HG03469 (cell line): ENCODE data around the gene GMDS.

Experiments used
- ATAC-seq: cut with Tn5 transposase; IDR thresholded peaks from one replicate; pipeline ENCODE4 v1.9.1; 2021; ENCODE audit warnings: mild to moderate bottlenecking, moderate library complexity, moderate number of reproducible peaks; ENCODE audit not compliant: unreplicated experiment

Gene GMDS

DNA sequence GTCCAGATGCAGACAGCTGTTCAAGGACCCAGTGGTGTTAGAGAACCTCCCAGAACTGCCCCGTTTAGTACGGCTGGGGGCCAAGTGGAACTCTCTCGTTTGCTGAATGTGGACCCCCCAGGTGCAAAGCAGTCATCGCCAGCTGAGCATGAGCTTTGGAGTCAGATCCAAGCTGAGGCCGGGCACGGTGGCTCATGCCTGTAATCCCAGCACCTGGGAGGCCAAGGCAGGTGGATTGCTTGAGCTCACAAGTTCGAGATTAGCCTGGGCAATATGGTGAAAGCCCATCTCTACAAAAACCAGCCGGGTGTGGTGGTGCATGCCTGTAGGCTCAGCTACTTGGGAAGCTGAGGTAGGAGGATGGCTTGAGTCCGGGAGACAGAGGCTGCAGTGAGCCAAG lies 606.0 kb downstream of the GMDS start:
- no peak for ATAC-seq

DNA sequence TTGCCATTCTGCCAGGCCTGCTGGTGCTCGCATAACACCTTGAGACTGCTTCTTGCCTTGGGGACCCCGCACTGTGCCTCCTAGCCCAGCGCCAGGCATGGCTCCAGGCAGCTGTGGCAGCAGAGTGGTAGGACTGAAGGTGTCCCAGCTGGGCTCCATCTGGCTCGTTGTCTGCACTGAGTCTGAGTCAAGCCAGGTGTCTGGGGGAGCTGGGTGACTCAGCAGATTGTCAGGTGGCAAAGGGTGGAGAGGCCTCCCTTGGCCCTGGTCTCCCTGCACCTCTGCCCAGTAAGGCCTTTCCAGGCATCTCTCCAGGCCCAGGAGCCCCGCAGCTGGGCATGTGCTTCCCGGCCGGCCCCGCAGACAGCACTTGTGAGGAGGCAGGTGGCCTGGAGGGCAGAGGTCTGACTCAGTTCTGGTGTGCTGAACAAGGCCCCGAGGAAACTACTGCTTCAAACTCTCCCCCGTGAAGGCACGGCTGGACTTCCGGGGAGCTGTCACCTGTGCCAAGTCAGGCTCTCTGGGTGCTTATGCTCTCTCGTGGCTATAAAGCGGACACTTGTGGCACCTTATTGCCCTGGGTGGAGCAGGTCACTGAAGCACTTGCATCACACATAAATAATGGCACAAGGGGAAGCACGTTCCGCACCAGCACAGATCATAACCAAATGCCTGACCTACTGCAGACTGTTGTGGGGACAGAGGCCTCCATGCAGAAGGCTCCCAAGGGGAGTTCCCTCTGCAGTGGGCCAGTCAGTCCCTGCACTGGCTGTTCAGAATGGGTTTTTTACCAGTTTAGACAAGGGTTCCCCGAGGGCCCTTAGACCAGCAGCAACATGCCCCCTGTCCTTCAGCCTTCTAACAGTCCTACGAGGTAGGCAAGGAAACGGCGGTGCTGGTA lies 608.2 kb downstream of the GMDS start:
- ATAC-seq = no peak

DNA sequence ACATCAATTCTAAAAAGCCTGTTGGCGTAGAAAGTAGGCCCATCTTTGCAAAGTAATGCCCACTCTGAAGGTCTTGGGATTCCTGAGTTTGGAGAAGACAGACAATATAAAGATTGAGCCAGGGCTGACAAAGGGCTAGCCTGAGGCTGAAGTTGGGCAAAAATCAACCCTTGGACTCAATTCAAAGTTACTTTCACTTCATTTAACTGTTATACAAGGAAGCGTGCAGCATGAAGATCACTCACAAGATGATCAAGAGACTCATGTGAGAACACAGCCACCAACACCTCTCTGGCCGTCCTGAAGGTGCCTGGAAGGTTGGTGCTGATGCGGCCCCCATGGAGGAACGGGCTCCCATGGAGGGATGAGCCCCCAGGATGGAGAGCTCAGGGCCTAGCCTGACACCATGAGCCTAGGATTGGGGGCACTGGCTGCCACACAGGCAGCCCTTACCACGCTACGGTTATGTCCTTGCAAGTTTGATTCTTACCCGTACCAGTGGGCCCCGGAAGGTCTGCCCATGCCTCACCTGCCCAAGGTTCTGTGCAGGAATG lies 609.1 kb downstream of the GMDS start:
- ATAC-seq = no peak

DNA sequence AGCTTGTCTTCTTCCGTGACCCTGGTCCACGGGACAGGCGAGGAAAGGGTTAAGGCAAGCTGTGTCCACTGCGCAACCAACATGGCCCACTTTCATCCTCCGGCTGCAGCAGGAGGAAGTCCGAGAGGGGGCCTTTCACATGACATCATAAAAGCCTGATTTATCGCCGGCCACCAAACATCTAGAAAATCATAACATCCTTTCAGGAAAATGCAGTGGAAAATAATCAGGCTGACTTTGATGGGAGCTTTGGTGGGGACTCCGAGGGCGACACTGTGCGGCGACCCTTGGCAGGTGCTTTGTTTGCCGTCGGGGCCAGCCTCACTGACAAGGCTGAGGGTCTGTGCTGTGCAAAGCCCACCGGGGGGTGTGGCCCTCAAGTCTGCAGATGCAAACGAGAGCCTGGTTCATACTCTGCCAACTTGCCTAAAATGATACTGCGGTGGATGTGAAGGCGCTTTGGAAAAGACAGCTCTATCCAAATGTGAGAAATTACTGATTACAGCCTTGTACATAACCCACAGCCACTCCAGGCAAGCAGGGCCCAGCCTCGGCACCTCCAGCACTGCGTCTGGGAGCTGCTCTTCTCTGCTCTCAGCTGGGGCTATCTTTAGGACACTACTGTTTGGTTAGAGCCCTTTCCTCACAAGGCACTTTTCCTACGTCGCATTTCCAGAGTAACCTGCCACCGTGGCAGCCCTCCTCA lies 609.9 kb downstream of the GMDS start:
- no peak for ATAC-seq

- ATAC-seq = no peak
These were observed 611.3 kb downstream of the GMDS start for GRCh38 chr6:1634081-1634480.

DNA sequence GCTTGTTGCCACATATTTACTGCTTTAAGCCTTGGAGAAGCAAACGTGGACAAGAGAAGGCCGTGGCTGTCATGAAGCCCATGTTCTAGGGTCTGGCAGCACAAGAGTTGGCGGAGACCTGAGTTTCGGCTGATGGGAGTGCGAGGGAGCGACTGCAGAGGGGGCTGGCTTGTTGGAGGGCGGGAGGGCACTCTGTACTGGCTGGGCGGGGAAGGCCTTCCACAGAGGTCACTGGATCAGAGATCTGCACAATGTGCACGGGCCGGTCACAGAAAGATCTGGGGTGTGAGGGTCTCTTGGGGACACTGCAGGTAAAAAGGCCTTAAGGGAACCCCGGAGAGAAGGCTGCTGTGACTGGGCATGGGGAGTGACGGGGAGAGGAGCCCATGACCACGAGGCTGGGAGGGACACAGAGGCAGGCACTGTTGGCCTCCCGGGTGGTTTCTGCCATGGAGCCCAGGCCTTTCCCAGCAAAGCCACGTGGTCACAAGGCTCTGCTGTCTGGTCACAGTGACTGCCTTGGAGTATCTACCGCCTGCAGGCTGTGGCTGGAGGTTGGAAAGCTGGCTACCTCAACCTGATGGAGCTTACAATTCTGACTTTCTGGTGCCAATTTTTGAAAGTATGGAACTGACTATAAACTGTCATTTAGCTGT lies 611.9 kb downstream of the GMDS start:
- ATAC-seq = no peak

GRCh38 chr6:1631251-1631650 lies 614.2 kb downstream of the GMDS start:
- no peak for ATAC-seq

- no peak for ATAC-seq
These were observed 614.6 kb downstream of the GMDS start for GRCh38 chr6:1630771-1631217.

DNA sequence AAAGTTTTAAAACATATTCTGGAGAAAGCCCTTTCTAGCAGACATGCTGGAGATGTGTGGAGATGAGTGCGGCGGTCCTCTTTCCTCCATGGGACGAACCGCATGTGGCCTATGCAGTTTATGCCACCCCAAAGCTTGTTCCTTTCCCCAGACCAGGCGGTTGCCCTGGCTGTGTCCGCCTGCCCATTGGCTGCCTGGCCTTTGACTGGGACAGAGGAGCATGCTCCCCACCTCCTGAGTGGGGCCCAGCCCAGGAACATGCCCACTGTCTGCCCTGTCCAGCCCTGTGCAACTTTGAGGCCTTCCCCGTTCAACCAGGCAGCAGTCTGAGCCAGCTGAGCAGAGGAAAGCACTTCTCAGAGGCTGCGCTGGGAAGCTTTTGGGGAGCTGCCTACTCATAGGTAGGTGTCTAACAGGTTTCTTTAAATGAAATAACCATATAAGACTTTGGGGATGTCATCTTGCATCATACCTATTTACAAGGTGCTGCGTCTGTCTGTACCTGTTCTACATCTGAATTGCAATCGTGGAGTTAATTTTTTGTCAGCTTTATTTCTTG lies 615.1 kb downstream of the GMDS start:
- ATAC-seq = no peak

DNA sequence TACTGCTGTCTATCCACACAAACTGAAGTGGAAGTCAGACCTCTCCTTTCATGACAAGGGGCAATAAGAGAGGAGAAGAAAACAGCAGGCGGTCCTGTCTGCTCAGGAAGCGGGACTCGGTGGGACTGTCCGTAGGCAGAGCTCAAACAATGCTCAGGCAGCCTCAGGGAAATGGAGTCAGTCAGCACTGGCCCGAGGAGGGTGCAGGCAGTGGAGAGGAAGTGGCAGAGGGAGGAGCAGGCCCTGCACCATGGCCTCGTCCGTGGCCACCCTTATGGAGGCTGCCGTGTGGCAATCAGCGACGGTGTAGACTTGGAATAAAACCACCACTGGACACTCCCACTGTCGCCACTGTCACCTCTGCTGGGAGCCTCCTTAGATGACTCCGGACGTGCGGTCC lies 616.1 kb downstream of the GMDS start:
- no peak for ATAC-seq

DNA sequence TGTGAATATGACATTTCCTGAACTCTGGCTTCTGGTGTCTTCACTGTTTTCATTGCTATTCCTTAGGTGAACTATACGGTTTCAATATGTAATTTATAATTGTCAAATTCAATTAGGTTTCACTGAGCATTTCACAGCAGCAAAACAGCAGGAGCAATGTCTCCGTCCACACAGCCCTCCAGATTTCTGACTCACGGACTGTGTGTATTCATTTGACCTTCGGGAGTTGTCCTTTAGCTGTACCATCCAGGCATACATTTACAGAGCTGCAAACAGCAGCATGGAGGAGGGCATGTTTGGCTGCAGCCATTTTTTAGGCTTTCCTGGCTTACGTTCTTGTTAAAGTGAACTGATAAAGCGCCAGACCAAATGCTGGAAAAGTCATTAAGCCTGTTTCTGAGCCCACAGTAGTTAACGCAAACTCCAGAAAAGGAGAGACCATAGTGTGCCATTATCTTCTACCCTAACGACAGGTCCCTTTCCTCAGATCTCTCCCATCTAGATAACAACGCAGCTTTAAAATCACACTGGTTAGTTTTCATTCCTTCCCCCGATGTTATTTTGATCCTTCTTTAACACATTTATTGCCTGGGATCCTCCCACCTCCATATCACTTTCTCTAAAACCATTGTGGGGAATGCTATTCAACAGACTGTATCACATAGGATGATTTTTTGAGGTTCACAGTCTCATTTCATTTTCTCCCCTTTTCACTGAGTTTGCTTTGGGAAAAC lies 617.4 kb downstream of the GMDS start:
- no peak for ATAC-seq

DNA sequence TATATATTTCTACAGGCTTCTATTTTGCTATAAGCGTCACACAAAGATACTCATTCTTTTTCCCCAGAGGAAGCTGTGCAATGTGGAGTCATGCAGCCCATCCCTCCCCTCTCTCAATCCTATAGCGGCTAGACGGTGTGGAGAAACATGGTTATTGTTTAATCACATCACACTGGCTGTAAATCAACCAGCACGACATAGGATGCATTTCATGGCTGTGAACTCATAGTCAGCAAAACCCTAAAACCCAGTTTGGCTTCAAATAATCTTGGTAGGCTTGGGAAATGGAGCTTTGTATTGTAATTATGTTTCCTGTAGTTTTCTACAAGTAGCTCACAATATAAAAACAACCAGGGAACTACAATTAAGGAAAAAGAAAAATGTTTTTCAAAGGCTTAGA lies 618.9 kb downstream of the GMDS start:
- no peak for ATAC-seq

DNA sequence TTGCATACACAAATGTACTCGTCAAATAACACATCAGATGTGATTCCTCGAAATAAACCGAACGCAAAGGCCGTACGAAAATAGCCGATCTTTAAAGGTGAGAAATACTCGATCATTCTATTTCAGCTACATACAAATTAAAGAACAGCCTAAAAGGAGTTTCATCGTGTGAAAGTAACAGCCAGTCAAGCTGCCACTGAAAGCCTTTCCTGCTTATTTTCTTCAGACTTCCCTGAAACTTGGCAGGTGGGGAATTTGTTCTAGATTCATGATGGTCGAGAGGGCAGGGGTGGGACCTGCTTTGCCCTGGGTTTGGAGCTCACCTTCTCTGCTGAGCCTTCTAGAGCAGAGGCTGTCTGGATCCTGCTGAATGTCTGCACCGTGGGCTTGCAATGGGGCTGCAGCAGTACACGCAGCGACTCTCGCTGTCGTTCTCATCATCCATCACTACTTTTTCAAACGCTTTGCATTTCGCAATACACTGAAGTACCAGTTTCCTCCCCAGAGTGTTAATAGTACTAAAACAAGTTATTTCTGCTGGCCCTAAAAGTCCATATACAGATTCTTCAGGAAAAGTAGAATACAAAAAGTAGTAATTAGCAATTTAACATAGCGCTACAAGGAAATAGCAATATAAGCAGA lies 619.5 kb downstream of the GMDS start:
- ATAC-seq = no peak

DNA sequence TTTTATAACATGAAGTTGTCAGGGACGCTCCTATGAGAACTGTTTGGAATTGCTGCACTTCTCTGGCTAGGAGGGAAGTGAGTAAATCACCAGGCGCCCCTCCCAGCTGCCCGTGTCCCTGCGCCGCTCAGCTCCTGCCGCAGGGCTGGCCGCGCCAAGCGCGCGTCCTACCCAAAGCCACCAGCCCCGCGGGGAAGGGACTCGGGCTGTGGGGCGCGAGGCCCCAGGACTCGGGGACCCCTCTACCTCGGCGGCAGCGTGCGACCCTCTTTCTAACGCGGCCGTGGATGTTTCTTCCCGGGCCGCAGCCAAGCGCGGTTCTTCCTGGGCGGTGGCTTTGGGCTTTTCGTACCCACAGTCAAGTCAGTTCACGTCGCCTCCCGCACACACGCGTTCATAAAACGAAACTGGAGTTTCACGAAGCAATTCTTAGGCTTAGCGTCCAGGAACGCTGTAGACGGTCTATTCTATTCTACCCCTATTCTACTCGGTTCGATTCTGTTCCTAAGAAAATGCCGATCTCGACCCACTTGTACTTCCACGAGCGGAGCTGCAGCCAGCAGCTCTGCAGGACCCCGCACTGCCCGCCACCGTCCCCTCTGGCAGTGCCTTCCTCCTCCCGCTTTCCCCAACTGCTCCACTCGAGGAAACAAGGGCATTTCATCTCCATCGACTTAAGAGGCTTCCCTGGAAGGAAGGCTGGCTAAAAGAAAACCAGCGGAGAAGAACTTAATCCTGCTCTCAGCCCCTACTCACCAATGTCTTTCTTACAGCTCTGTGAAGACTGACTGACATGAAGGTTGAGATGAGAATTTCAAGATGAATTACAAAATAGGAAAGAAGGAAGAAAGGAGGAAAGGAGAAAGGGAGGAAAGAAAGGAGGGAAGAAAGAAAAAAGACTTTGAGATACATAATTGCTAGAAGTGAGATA lies 620.3 kb downstream of the GMDS start:
- ATAC-seq = no peak

- no peak for ATAC-seq
These were observed 621.2 kb downstream of the GMDS start for GRCh38 chr6:1624058-1624850.

GRCh38 chr6:1623769-1624057 lies 621.7 kb downstream of the GMDS start:
- ATAC-seq = no peak

DNA sequence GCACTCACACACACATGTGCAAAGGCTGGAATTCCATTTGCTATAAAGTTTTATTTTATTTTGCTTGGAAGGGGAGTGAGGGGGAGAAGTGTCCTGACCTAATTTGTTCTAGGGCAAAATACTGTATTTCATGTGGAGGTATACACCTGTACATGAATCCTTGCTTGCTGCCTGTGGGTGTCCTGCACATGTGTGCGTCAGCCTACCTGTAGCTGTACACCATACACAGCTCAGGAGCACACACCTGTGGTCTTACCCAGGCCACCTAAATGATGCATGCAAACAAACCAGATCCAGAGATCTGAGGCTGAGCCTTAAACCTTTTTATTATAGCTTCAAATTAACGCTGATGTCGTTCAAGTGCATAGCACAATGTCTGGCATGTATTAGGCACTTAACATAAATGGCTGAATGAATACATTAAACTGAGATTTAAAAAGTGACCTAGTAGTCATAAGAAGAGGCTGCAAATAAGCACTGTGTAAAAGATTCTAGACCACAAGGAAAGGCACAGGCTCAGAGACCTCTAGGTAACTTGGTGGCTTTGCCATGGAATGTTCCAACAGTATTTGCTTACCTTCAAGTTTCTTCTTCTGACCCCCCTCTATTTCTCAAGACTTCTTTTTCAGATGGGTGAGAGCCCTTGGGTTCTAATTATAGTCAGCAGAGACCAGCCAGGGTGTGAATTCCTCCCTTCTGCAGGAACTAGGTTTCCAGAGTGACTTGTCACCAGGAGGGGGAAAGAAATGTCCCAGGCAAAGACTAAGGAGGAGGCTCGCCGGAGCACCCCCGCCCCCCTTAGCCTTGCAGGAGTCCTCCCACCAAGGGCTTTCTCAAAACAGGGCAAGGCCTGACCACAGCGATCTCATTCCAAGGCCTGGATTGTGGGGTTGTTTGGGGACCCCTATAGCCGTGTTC lies 622.3 kb downstream of the GMDS start:
- ATAC-seq = no peak
